GM12872 (cell line): ENCODE results near the gene OSGIN1.

Source experiments
- TF ChIP-seq, protein P1 (sequence below): IDR thresholded peaks from 3 replicates; pipeline ENCODE4 v1.5.1; 2011; ENCODE audit warnings: low read depth, mild to moderate bottlenecking, low read length, moderate library complexity; ENCODE audit not compliant: insufficient read depth

Gene OSGIN1

DNA sequence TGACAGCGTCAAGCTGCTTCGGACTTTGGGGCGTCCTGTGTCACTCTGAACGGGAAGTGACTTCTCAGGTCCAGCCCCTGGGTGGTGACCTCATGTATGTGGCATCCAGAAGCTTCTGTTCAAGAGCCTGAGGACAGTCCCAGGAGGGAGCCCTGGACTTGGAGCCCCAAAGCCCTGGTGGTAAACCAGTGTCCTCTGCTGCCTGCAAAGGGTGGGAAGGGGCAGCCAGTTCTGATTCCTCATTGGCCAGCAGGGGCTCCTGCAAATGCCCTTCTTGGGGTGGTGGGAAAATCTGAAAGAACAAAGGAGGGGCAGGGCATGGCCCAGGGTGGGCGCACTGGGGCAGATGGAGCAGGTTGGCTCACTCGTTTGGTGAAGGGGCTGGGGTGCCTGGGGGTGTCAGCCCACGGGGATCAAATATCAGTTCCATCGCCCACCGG, 1.6 kb downstream of the OSGIN1 start:
- TF ChIP-seq, protein P1, sequence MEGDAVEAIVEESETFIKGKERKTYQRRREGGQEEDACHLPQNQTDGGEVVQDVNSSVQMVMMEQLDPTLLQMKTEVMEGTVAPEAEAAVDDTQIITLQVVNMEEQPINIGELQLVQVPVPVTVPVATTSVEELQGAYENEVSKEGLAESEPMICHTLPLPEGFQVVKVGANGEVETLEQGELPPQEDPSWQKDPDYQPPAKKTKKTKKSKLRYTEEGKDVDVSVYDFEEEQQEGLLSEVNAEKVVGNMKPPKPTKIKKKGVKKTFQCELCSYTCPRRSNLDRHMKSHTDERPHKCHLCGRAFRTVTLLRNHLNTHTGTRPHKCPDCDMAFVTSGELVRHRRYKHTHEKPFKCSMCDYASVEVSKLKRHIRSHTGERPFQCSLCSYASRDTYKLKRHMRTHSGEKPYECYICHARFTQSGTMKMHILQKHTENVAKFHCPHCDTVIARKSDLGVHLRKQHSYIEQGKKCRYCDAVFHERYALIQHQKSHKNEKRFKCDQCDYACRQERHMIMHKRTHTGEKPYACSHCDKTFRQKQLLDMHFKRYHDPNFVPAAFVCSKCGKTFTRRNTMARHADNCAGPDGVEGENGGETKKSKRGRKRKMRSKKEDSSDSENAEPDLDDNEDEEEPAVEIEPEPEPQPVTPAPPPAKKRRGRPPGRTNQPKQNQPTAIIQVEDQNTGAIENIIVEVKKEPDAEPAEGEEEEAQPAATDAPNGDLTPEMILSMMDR: no peak

DNA sequence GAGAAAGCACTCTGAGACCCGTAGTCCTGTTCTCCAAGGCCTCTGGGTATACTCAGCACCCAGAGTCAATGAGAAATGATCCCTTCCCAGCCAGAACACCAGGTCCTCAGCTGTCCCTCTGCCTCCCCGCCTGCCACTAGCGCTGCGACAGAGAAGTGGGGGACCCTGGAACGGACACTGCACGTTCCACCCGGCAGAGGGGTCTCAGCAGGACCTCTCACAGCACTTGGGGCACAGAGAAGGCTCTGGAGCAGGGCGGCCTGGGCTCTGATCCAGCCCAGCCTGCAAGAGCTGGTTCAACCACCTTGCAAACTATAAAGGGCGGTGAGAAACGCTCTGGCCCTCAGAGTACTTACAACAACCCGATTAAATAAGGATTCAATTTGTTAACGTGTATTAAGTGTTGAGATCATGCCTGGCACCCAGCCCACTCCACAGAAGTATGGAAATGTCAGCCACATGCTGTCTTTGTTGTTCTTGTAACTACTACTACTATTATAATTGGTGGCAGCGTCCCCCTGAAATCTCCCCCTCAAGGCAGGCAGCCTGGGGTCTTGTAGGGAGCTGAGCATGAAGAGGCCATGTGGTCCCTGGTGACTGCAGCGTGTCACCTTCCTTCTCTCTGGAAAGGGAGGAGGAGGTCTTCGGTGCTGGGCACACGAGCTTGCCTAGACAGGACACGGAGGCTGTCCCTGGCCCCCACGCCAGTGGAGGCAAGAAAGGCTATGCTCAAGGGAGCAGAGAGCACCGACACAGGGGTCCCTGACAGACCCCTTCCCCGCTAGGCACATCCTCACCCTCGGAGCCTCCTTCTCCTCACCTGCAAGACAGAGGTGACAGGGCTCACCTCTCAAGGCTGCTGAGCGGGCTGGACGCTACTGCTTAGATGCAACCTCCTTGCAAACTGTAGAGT, 2.4 kb downstream of the OSGIN1 start:
- TF ChIP-seq, protein P1: no peak

DNA sequence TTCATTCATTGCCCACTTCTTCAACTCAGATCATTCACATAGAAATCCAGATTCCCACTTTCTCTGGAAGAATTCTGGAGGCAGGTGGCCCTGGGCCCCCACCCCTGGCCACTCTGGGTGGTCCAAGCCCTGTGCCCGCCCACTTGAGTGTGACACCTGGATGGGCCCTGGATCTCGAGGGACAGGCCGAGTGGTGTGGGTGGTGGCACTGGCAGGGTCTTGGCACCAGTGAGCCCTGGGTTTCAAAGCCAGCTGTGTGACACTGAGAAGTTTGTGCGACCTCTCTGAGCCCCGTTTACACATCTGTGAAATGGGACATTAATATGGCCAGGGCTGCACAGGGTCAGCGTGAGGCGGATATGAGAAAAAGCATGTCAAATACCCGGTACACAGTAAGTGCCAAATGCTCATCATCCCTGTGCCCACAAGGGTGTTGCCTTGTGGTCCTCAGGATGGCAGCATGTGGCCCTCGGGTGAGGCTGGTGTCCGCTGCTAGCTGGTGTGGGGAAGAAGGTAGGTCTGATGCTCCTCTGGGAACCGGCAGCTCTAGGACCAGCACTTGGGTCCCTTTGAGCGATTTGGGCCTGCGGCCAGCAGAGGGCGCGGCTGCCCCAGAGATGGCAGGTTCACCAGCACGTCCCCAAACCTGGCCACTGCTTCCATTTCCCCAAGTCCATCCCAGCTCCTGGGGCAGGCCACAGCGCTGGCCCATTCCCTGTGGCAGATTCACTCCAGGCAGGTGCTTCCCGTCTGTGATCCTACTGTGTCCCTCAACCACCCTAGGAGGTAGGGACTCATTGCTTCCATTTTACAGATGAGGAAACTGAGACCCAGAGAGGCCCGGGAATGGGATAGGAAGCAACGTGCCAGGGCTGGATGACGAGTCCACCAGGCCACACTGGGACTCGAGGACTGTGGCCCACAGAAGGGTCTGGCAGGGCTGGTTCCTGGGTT, 3.6 kb downstream of the OSGIN1 start:
- TF ChIP-seq, protein P1: peak; percentile 98

DNA sequence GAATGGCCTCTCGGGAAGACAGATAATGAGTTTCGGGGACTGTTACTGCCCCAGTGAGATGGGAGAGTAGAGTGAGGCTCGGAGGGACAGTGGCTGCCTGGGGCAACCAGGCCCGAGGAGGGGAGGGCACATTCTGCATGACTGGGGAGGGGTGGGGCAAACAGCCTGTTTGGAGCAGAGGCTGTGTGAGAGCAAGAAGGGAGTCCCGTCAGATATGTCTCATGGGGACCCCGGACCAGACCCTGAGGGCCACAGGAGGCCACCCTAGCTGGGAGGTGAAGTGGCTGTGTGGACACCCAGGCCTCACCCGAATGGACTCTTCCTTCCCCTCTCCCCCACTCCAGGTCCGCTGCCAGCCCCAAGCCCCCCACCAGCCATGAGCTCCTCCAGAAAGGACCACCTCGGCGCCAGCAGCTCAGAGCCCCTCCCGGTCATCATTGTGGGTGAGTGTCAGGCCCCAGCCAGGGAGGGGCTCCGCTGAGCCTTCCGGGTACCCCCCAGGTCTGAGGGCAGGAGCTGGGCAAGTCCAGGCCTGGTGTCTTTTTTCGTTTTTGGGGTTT, 4.3 kb downstream of the OSGIN1 start:
- TF ChIP-seq, protein P1: no peak

DNA sequence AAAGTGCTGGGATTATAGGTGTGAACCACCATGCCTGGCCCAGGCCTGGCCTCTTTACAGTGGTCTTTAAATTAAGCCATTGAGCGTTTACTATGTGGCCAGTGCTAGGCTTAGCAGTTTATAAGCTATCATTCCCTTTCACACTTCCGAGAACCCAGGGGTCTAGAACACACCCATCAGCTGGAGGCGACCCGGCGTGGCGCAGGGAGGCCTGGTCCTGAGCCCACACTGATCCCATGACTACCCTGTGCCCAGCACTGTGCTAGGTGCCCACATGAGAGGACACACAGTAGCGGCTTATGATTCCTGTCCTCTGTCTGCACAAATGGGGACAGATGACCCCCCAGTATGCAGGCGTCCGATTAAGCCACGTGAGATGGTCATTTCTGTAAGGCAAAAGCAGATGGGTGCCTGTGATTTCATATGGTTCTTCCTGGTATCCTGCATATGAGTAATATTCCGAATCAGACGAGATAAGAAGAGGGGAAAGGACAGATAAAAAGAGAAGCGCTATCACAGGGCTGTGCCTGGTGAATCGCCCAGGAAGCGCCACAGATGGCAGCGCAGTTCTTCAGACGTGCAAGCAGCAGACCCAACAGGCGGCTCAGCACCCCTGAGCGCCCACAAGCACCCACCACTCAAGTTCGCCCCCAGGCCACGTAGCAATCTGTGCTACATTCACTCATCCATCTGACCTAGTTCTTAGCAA, 5.3 kb downstream of the OSGIN1 start:
- TF ChIP-seq, protein P1: no peak

DNA sequence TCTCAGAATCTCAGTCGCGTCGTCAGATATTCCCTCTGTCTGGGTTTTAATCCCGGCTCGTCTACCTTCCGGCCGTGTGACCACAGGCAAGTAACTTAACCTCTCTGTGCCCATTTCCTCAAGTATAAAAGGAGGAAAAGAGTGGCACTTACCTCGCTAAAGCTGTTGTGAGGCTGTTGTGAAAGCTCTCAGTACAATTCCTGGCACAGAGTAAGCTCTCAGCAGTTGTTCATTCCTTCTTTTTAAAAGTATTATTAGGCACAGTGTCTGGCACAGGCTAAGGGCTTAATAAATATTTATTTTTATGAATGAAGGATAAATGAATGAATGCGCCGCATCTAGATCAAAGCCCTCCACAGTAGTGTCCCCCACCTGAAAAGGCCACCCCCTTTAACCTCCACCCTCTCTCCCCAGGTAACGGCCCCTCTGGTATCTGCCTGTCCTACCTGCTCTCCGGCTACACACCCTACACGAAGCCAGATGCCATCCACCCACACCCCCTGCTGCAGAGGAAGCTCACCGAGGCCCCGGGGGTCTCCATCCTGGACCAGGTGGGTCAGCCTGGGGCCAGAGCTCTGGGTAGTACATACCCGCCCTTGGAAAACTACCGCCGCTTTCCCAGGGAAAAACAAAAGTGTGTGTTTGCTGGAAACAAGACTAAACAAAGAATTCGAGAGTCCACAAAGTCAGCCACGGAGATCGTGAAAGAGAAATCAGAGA, 6.0 kb downstream of the OSGIN1 start:
- TF ChIP-seq, protein P1: no peak
